Brain microvascular endothelial cell (primary cell): Measurements from ENCODE around the gene LIMCH1.

ENCODE experiments used
- DNase-seq: peaks from one replicate; pipeline ENCODE4 v3.0.0-alpha.2; 2020
- H3K27ac ChIP-seq: fragments of 250-450 bp; sonication (Bioruptor Pico); 2 replicates; pipeline ENCODE4 v1.5.1; 2020; ENCODE audit warnings: mild to moderate bottlenecking, moderate library complexity
- H3K27me3 ChIP-seq: fragments of 250-450 bp; sonication (Bioruptor Pico); replicated peaks from 2 replicates; pipeline ENCODE4 v1.5.1; 2020; ENCODE audit warnings: mild to moderate bottlenecking
- H3K36me3 ChIP-seq: fragments of 250-450 bp; sonication (Bioruptor Pico); replicated peaks from 2 replicates; pipeline ENCODE4 v1.5.1; 2020; ENCODE audit warnings: mild to moderate bottlenecking
- H3K4me3 ChIP-seq: 2 replicates; pipeline ENCODE4 v1.5.1; 2011; ENCODE audit warnings: low read depth, mild to moderate bottlenecking, control low read depth, low read length, moderate library complexity
- in situ Hi-C: cut with HindIII; loops from 2 replicates; pipeline ENCODE4 v1.10.0; 2017; ENCODE audit warnings: low sequenced_read_pairs, low pct_ligation_motif_present
- TF ChIP-seq, protein P1 (sequence below): IDR thresholded peaks from 2 replicates; pipeline ENCODE4 v1.5.1; 2011; ENCODE audit warnings: low read depth, mild to moderate bottlenecking, moderate library complexity, low read length, control low read depth, inconsistent platforms; ENCODE audit errors: missing control alignments

The LIMCH1 gene

DNA sequence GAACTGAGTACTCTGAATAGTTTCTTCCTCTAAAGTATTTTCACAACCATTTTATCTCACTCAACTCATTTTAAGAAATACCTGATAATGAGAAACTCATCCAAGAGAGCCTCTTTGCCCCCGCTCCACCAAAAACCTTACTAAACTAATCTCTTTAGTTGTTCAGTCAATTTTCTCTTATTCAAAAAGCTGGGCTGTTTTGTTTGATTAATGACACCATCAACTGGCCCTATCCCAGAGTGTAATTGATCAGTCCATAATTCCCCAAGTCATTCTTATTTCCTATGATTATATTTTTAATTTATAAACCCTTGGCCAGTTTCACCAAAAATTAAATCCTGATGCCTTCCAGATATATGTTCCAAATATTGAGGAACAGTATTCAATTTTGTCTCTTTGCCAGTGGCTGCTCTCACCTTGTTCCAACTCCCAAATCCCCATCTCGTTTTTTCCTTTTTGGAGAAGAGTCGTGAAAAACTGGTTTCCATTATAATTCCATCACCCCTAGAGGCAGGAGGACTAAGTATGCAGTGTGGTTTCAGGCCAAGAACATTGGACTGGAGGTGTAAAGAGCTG is 10.4 kb downstream of the LIMCH1 start:
- DNase-seq: no peak
- in situ Hi-C loops: no loop called here
- Histone ChIP-seq H3K27me3 (peaks cover 1% of the 10 kb centered on the region), H3K4me3 (no peak overlapping the region), H3K36me3 (no peaks in the 10 kb centered on the region), H3K27ac (no peak overlapping the region)
- TF ChIP-seq, protein P1, sequence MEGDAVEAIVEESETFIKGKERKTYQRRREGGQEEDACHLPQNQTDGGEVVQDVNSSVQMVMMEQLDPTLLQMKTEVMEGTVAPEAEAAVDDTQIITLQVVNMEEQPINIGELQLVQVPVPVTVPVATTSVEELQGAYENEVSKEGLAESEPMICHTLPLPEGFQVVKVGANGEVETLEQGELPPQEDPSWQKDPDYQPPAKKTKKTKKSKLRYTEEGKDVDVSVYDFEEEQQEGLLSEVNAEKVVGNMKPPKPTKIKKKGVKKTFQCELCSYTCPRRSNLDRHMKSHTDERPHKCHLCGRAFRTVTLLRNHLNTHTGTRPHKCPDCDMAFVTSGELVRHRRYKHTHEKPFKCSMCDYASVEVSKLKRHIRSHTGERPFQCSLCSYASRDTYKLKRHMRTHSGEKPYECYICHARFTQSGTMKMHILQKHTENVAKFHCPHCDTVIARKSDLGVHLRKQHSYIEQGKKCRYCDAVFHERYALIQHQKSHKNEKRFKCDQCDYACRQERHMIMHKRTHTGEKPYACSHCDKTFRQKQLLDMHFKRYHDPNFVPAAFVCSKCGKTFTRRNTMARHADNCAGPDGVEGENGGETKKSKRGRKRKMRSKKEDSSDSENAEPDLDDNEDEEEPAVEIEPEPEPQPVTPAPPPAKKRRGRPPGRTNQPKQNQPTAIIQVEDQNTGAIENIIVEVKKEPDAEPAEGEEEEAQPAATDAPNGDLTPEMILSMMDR: no peak

DNA sequence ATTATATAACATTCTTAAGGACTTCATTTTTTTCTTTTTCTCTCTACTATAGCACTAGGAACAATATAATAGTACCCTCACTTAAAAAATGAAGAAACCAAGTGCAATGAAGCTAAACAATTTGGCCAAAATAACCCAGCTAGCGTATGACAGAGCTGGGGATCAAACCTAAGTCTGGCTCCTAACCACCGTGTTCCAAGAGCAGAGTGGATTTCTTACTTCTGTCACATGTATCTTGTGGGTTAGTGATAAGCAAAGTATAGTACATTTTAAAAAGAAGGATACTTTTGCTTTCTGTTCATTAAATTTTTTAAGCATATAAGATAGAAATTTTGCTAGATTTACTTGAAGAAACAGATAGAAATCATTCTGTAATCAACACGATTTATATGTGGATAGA is 11.5 kb downstream of the LIMCH1 start:
- no peak overlapping the region for H3K27ac ChIP-seq
- in situ Hi-C loops: no loop called here
- no peaks in the 10 kb centered on the region for H3K27me3 ChIP-seq
- no peaks in the 10 kb centered on the region for H3K36me3 ChIP-seq
- TF ChIP-seq, protein P1: no peak
- no peak for DNase-seq
- no peak overlapping the region for H3K4me3 ChIP-seq

DNA sequence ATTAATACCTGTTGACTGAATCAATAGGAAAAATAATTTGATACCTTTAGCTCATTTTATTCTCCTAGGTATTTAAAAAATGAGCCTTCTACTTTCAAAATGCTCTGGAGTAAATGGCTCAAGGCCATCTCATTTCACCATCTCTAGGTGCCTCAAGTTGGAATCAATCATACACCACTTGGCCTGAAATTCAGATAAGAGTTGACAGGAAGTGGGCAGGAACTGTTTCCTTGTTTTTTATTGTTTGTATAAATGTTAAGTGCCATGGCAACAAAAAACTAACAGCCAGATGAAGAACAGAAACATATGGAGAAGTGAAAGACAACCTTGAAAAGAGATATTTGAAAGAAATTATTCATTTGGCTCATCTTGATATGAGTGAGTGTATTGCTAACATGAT is 12.4 kb downstream of the LIMCH1 start:
- Histone ChIP-seq H3K27me3 (no peaks in the 10 kb centered on the region), H3K4me3 (no peak overlapping the region), H3K27ac (no peak overlapping the region), H3K36me3 (no peaks in the 10 kb centered on the region)
- DNase-seq: no peak
- TF ChIP-seq, protein P1: no peak
- in situ Hi-C loops: no loop called here

DNA sequence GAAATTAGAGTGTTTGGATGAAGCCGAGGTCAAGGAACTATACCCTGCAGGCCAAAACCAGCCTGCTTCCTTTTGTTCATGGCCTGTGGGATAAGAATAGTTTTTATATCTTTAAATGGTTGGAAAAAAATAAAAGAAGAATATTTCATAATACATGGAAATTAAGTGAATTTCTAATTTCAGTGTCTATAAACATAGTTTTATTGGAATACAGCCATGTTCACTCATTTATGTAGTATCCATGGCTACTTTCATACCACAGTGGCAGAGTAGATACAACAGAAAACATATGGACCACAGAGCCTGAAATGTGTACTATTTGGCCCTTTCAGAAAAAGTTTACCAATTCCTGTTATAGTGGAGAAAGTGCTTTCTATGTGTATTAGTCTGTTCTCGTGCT is 13.6 kb downstream of the LIMCH1 start:
- TF ChIP-seq, protein P1: no peak
- no peaks in the 10 kb centered on the region for H3K27me3 ChIP-seq
- H3K27ac ChIP-seq: no peak overlapping the region
- in situ Hi-C loops: no loop called here
- no peak for DNase-seq
- H3K4me3 ChIP-seq: no peak overlapping the region
- H3K36me3 ChIP-seq: no peaks in the 10 kb centered on the region

DNA sequence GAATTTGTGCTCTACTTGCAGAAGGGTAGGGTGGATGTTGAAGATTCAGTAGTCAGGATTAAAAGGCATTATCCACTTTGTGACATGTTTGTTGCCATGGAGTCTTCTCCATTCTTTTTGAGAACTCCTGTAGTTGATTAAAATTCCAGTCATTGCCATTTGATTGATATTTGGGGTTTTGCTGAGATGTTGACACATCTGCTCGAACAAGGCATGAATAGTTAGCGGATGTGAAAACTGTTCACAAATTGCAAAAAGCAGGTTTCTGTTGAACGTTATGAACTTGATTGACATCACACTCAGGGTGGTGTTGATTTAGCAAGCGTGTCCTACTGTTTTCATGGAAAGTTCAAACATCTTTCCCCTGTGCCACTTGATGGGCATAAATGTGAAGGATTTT is 16.9 kb downstream of the LIMCH1 start:
- in situ Hi-C loops: no loop called here
- Histone ChIP-seq H3K4me3 (no peak overlapping the region), H3K27me3 (no peaks in the 10 kb centered on the region), H3K36me3 (no peaks in the 10 kb centered on the region), H3K27ac (no peak overlapping the region)
- TF ChIP-seq, protein P1: no peak
- DNase-seq: no peak

DNA sequence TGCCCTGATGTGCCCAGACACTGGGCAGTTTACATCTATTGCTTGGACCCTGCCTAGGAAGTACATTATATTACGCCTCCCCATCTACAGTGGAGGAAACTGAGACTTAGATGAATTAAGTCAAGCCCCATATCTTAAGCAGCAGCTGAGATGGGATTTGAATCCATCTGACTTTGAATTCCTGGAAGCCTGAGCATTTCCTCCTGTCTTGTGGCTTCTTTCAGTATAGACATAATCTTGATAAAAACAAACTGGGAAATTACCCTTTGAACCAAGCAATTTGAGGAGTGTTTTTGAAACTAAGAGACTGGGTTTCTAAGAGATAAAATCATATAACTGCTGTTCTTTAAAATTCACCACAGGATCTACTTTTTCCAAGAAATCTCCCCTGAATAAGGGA is 18.6 kb downstream of the LIMCH1 start:
- no peak overlapping the region for H3K27ac ChIP-seq
- TF ChIP-seq, protein P1: no peak
- DNase-seq: no peak
- H3K4me3 ChIP-seq: no peak overlapping the region
- in situ Hi-C loops: no loop called here
- H3K27me3 ChIP-seq: no peaks in the 10 kb centered on the region
- H3K36me3 ChIP-seq: no peaks in the 10 kb centered on the region
